ENCODE data around the gene FFAR1.
"Not testable (repeated sequence)": the region's sequence is repeated elsewhere in the genome, so short reads cannot be mapped to it uniquely, and the experiment has no call there.

Gene FFAR1

DNA sequence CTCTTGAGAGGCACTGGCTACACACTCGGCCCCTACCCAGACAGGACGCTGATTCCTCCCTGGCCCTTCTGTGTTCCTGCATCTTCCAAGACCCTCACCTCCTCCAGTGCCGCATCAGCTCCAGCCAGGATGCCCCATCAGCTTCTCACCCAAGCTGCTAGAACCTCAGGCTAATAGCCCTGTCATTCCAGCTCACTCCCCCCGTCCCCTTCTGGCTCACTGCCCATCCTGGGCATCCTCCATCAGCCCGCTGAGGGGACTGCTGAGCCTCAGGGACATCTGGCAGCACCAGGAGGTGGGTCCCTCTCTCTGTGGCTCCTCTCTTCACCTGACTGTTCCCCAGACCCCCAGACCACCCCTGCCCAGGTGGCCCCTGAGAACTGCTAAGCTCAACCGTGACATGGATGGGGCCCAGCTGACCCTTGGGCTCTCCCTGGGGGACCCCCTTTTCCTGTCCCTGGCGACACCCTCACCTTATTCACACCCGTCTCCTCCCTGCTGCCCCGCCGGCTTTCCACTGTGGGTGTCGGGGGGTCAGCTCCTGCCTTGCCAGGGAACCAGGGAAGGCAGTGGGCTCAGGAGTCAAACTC lies 15.4 kb downstream of the FFAR1 start:
- DNase-seq = no peak

DNA sequence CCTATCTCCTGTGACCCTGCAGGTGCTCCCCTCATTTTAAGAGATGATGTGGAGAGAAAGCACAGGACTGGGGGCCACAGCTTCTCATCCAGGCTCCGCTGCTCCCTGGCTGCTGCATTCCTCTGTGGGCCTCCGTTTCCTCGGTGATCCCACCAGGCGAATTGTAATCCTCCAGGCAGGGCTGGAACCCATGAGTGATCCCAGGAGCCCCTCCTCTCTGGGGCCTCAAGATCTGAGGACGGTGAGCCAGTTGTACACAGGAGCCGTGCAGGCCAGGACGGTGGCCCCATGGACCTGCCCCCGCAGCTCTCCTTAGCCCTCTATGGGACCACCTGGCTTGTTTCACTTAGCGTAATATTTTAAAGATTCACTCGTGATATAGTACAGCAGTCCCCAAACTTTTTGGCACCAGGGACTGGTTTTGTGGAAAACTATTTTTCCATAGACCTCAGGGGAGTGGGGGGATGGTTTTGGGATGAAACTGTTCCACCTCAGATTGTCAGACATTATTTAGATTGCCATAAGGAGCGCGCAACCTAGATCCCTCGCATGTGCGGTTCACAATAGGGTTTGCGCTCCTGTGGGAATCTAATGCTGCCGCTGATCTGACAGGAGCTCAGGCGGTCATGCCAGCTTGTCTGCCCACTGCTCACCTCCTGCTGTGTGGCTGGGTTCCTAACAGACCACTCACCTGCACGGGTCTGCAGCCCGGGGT lies 16.2 kb downstream of the FFAR1 start:
- DNase-seq = no peak

DNA sequence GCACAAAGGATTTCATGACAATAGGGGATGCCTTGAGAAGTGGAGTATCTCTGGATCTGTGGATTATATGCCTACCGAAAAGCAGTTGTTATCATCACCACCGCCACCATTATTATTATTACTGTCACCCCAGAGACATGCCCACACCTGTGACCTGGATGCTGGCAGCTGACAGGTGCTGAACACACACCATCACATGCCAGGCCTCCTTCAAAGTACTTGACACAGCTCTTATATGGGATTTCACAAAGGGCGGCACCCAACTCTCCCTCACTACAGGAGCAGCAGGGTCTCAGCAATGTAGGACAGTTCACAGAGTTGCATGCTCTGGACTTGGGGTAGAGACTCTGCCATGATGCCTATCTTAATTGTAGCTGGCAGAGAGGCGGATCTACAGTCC lies 17.6 kb downstream of the FFAR1 start:
- no peak for DNase-seq

DNA sequence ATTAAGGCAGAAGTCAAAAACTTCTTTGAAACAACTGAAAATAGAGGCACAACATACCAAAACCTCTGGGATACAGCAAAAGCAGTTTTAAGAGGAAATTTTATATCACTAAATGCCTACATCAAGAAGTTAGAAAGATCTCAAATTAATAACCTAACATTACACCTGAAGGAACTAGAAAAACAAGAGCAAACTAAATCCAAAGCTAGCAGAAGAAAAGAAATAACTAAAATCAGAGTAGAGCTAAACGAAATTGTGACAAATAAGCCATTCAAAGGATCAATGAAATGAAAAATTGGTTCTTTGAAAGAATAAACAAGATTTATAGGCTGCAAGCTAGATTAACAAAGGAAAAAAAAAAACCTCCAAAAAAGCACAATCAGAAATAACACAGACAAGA lies 20.7 kb downstream of the FFAR1 start:
- no peak for DNase-seq

DNA sequence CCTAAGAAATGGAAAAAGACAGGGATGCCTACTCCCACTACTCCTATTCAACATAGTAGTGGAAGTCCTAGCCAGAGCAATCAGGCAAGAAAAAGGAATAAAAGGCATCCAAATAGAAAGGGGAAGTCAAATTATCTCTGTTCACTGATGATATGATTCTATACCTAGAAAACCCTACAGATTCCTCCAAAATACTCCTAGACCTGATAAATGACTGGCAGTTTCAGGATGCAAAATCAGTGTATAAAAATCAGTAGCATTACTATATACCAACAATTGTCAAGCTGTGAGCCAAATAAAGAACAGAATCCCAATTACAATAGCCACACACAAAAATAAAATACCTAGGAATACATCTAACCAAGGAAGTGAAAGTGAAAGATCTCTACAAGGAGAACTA lies 21.8 kb downstream of the FFAR1 start:
- no peak for DNase-seq

DNA sequence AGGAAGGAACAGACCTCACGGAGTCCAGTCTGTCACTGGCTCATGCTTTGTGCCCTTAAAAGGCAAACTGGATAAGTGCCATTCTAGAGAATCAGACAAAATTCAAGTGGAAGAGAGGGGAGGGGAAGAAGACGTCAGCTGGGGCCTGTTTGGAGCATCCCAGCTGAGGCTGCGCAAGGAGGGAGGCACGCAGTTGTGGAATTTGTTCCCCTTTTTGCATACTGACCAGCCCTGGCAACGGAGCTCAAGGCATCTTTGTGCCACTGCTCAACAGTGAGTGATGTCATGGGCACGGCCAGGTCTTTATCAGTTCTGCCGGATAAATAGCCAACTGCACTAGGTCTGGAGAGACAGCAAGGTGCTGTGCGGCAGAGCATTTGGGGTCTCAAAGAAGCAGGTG lies 23.0 kb downstream of the FFAR1 start, which contains the start of gene GPR42:
TSS of gene GPR42 (plus strand) at position 347 of the 400 bp plus-strand sequence. CDS start 292 bp downstream, outside the sequence.
- DNase-seq = no peak

DNA sequence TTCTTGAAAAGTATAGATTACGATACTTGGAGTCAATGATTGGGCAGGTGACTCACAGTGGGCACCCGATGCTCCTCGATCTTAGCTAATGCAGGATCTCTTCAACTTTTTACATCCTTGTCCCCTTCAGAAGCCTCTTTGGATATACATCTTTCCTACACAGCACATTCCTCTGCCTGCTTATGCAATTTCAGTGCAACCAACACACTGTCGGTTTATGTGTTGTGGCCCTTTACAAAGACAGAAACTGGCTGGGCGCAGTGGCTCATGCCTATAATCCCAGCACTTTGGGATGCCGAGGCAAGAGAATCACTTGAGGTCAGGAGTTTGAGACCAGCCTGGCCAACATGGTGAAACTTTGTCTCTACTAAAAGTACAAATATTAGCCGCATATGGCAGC lies 25.8 kb downstream of the FFAR1 start:
- DNase-seq = no peak

DNA sequence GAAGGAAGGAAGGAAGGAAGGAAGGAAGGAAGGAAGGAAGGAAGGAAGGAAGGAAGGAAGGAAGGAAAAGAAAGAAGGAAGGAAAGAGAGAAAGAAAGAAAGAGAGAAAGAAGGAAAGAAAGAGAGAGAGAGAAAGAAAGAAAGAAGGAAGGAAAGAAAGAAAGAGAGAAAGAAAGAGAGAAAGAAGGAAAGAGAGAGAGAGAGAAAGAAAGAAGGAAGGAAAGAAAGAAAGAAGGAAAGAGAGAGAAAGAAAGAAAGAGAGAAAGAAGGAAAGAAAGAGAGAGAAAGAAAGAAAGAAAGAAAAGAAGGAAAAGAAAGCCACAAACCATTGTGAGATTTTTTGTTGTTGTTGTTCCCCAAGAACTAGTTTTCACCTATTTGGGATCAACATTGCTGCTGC lies 26.3 kb downstream of the FFAR1 start:
- not testable (repeated sequence) for DNase-seq

DNA sequence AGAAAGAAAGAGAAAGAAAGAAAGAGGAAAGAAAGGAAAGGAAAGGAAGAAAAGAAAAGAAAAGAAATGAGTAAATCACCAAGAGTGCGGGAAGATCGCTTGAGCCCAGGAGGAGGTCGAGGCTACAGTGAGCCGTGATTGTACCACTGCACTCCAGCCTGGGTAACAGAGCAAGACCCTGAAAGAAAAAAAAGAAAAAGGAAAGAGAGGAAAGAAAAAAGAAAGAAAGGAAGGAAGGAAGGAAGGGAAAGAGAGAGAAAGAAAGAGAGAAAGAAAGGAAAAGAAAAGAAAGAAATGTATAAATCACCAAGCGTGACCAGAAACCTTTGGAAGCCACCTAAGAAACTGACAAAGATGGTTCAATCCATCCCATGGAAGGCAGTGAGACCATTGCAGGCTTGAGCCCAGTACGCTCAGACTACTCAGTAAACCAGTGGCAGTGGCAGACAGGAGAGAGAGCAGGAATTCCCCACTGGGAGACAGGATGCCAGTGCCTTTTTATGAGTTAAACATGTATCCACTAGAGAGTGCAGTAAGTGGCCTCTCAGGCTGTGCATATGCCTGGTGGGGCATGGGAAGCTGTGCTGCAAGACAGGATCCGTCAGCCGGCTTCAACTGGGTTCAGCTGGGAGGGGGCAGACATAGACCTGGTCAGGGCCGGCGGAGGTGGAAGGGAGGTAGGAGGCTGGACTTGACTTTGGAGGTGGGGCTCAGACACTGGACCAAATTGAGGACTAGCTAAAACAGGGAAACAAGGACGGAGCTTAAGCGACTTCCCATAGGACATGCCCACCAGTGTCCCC lies 28.0 kb downstream of the FFAR1 start:
- DNase-seq = no peak

DNA sequence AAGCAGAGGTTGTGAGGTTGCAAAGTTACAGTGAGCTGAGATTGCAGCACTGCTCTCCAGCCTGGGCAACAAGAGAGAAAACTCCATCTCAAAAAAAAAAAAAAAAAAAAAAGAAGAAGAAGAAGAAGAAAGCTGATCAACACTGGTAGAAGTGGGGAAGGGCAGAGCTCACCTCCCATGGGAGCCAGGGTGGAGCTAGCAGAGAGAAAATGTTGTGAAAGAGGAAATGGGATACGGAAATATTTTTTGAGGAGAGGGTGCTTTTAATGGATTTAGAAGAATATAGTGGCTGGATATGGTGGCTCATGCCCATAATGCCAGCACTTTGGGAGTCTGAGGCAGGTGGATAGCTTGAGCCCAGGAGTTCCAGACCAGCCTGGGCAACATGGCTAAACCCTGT lies 30.0 kb downstream of the FFAR1 start:
- DNase-seq = no peak

DNA sequence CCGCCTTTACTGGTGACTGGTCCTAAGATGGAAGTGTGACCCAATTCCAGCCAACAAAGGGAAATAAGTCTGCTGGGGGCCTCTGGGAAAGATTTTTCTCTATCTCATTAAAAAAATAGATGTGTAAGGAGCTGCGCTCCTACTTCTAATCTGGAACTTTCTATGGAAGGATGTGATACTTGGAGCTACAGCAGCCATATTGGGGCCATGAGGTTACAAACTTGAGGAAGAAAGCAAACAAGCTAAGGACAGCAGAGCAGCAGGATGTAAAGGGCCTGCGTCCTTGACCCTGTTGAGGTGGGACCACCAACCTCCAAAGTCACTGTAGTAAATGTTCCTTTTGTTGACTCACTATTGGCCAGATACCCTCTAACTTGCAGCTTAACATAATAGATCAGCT lies 30.7 kb downstream of the FFAR1 start:
- no peak for DNase-seq

DNA sequence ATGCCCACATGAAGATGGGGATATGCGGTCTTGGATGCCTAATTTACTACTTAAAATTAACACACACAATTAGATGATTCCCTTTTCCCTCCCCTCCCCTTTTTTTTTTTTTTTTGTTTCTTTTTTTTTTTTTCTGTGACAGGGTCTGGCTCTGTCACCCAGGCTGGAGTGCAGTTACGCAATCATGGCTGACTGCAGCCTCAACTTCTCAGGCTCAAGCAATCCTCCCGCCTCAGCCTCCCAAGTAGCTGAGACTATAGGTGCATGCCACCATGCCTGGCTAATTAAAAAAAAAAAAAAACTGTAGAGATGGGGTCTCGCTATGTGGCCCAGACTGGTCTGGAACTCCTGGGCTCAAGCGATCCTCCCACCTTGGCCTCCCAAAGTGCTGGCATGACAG lies 31.8 kb downstream of the FFAR1 start:
- not testable (repeated sequence) for DNase-seq

DNA sequence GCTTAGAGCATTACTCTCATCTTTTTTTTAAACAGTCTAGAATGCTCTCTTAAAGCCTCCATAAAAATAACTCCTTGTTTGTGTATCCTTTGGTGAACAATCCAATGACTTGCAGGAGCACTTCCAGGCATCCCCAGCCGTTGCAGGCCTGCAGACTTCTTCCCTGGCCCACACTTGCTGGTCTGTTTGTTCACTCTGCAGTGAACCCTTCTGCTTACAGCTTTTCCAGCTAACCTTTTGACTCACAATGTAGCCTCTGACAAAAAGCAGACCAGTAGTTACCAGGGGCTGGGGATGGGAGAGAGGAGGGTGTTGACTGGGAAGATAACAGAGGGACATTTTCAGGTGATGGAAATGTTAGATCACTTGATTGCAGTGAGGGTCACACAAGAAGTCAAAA lies 32.3 kb downstream of the FFAR1 start:
- DNase-seq = no peak

DNA sequence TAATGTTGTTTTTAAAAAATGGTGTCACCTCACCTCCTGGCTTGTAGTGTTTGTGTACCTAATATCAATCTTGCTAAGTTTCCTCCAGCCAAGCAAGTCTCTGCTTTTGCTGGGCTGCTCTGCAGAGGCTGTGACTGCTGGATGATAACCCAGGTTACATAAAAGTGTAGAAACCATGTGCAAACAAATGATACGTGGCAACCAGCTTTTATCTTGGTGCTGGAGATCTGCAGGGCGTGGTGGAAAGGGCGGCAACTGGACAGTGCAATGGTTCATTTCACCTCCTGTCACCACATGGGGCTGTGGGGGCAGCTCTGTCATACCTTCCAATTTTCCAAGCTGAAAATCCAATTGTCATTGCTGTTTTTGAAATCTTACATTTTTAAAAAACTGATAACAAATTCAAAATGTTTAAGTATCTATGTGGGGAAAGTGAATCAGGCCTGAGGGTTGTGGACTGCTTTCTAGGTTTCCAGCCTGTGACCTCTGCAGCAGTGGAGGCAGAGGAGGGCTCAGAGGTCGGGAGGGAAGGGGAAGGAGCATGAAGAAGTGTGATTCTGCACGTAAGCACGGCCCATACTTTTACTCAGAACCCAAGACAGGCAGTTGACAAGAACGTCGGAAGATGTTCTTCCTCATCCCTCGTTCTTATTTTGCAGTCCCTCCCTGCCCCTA lies 32.9 kb downstream of the FFAR1 start:
- no peak for DNase-seq

DNA sequence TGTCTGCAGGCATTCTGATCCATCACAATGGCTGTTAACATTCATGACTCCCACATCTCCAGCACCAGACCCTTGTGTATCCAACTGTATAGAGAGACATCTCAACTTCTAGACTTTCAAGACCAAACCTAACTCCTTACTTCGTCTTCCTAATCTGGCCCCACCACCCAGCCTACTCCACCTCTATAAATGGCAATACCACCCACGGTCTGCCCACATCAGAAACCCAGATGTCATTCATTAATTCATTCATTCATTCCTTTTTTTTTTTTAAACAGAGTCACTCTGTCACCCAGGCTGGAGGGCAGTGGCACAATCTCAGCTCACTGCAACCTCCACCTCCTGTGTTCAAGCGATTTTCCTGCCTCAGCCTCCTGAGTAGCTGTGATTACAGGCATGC lies 33.6 kb downstream of the FFAR1 start:
- DNase-seq = no peak

DNA sequence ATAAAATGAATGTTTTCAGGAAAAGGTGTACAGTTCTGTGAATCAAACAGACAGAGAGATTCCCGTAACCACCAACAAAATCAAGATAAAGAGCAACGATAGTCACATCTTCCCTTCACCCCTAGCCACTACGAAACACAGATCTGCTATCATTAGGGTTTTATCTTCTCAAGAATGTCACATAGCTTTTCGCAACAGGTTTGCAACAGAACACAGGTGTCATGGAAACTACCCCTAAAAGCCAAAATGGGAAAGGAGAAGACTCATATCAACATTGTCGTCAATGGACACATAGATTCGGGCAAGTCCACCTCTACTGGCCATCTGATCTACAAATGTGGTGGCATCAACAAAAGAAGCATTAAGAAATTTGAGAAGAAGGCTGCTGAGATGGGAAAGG lies 34.2 kb downstream of the FFAR1 start:
- no peak for DNase-seq

DNA sequence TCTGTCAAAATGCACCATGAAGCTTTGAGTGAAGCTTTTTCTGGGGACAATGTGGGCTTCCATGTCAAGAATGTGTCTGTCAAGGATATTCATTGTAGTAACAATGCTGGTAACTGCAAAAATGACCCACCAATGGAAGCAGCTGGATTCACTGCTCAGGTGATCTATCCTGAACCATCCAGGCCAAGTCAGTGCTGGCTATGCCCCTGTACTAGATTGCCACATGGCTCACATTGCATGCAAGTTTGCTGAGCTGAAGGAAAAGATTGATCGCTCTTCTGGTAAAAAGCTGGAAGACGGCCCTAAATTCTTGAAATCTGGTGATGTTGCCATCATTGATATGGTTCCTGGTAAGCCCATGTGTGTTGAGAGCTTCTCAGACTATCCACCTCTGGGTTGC lies 35.8 kb downstream of the FFAR1 start:
- DNase-seq = no peak

DNA sequence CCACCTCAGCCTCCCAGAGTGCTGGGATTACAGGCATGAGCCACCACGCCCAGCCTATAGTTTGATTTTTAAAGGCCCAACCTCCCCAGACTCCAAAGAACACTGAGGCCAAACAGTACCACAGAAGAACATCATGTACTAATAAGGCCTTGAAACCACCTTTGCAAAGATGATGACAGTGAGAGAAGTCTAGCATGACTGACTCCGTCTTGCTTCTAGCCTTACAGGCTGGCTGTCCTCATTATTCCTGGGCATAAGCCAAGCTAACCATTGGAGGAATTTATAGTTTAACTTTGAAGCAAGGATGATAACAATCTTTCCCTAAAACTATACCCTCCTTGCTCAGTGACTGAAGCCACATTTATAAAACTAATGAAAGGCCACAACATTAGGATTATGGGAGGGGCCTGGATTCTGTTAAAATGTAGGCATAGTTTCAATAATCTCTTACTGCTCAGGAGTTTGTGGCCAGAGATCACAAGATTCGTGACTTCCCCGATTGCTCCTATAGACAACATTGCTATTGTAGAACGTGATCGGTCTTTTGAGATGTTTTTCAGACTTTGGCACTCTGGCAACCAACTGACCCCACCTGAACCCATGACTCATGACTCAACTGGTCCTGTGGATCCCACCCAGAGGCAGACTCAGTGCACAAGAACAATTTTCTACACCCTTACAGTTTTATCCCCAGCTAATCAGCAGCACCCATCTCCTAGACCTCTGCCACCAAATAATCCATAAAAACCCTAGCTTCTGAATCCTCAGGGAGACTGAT lies 40.8 kb downstream of the FFAR1 start:
- DNase-seq = no peak

DNA sequence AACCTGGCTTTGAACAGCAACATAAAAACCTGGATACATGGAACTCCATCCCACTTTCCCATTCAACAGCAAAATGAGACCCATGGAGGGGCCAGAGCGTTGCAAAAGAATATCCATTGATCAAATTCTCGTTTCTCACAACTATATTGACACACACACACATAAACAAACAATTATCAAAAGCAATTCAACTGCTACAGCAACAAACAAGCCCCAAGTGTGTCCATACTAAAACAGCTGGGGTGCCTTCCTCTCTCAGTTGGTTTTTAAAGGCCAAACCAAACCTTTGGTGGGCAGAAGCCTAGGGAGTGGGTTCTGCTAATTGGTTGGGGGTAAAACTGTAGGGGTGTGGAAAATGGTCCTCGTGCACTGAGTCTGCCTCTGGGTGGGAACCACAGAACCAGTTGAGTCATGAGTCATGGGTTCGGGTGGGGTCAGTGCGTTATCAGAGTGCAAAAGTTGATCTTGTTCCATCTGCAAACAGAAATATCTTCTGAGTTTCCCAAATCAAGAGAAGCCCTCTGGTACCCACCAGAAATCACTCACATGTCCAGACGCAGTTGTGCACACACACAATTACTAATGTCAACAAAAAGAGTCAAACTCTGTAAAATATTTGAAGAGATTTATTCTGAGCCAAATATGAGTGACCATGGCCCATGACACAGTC lies 41.6 kb downstream of the FFAR1 start:
- no peak for DNase-seq

DNA sequence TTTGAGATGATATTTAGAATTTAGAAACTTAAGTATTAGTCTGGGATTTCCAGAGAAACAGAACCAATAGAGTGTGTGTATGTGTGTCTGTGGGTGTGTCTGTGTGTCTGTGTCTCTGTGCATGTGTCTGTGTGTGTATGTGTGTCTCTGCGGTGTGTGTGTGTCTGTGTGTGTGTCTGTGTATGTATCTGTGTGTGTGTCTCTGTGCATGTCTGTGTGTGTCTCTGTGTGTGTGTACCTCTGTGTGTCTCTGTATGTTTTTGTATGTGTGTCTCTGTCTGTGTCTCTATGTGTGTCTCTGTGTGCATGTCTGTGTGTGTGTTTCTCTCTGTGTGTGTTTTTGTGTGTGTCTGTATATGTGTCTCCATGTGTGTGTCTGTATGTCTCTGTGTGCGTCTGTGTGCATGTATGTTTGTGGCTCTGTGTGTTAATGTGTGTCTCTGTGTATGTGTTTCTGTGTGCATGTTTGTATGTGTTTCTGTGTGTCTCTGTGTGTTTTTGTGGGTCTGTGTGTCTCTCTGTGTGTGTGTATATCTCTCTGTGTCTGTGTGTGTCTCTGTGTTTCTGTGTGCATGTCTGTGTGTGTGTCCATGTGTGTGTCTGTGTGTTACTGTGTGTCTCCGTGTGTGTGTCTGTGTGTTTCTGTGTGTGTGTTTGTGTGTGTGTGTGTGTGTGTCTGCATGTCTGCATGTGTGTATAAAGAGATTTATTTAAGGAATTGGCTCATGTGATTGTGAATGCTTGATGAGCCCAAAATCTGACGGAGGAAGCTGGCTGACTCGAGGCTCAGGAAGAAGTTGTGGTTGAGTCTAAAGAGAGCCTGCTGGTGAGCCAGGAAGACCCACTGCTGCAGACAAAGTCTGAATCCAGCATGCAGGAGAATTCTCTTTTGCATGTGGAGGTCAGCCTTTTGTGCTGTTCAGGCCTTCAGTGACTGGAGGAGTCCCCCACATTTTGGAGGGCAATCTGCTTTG lies 45.3 kb downstream of the FFAR1 start:
- no peak for DNase-seq

Measured in hippocampal formation (tissue), 2 donors.